Left forelimb (tissue), 1 donor: ENCODE data around the gene HLTF.
"Not testable (repeated sequence)": the region's sequence is repeated elsewhere in the genome, so short reads cannot be mapped to it uniquely, and the experiment has no call there.

ENCODE experiments used
- DNase-seq: peaks from one replicate; pipeline ENCODE4 v3.0.0-alpha.2; 2018; ENCODE audit warnings: low spot score

Gene HLTF

DNA sequence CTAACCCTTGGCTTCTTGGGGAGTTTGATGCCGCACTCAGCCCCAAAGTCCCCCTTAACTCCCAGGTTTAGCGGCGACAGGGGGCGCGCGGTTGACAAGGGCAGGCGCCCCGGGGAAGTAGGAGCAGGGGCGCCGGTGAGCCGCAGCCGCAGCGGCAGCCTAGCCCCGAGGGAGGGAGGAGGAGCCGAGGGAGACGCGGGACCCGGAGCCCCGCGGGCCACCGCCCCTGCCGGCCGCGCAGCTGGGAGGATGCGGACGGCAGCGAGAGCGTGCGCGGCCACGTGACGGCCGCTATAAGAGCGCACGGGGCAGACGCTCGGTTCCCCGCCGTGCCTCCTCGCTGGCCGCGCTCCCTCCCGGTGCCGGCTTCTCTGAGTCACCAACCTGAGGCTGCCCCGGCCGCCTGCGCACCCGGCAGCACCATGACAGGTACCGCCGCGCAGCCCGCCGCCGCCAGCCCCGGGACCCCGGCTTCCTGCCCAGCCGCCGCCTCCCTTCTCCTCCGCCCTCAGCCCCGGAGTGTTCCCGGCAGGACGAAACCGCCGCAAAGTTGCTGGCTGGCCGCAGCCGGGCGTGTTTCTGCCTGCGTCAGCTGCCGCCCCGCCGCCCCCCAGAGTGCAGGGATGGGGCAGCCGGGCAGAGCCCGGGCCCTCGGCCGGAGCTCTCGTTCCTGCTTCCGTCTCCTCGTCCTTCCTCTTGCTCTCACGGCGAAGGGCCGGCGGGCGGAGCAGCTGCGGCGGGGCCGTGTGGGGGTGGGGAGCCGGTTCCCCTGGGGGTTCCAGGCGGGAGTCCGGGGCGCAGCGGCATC, 94.9 kb downstream of the HLTF start, which contains the start of gene GYG1:
GYG1 (plus strand) TSS at position 322 of the 808 bp plus-strand sequence; CDS start at position 423, 101 bp downstream.
- peak; percentile 84 for DNase-seq

GRCh38 chr3:148990236-148990635, 96.1 kb downstream of the HLTF start:
- no peak for DNase-seq

- DNase-seq = not testable (repeated sequence)
These were observed 98.8 kb downstream of the HLTF start for GRCh38 chr3:148987551-148987950.

GRCh38 chr3:148981273-148981672, 105.1 kb downstream of the HLTF start:
- DNase-seq = no peak
